ENCODE data around the gene MSI2. TPM values are rescaled to one million over a fixed set of nuclear protein-coding genes. Genes with fewer than 3 reads are reported as not detected.

MSI2 gene
- total and polyA plus RNA-seq, 2 donors (not counting 3 experiments of a cell fraction or from before 2014, with no cell fraction given) = 20.9 to 59.3 TPM

- Histone ChIP-seq H3K27ac (ENCODE audit: insufficient read depth, low read depth, low read length) (no peak overlapping the region), H3K79me2 (ENCODE audit: control insufficient read depth, insufficient read depth, low read length) (no peaks in the 10 kb centered on the region), H3K9me3 (replicated peaks; ENCODE audit: control insufficient read depth, insufficient read depth, low read length) (no peaks in the 10 kb centered on the region), H3K27me3 (ENCODE audit: control insufficient read depth in 2 of 2, insufficient read depth in 2 of 2, low read length in 2 of 2) (no peaks in the 10 kb centered on the region), H3K9me1 (replicated peaks; ENCODE audit: control insufficient read depth, extremely low read depth, insufficient read depth, low read length) (no peaks in the 10 kb centered on the region), H3K9ac (replicated peaks; ENCODE audit: extremely low read depth, insufficient read depth, low read length) (no peak overlapping the region), H3K4me2 (ENCODE audit: insufficient read depth, low read length) (no peak overlapping the region), H3K4me1 (ENCODE audit: control insufficient read depth, extremely low read depth, insufficient read depth, low read length) (peaks cover 6% of the 10 kb centered on the region), H3K36me3 (ENCODE audit: control insufficient read depth in 2 of 2, extremely low read depth in 1 of 2, insufficient read depth in 2 of 2, low read length in 2 of 2) (peaks cover 0 to 7% of the 10 kb centered on the region in 2 experiments), H4K20me1 (replicated peaks; ENCODE audit: control insufficient read depth, extremely low read depth, insufficient read depth, low read length) (no peaks in the 10 kb centered on the region), H2AFZ (ENCODE audit: low read depth, low read length) (no peak overlapping the region), H3K4me3 (replicated peaks in 1 of 3; ENCODE audit: insufficient read depth in 1 of 3, low read depth in 1 of 3, low read length in 3 of 3) (no peak overlapping the region)
- DNase-seq (ENCODE audit: low read depth, low spot score) (no peak), FAIRE-seq (no peak)
- TF ChIP-seq POLR2A (IDR thresholded peaks at IDR 0.05; ENCODE audit: low read depth, low read length) (no peak), FOS (IDR thresholded peaks at IDR 0.05; ENCODE audit: borderline replicate concordance, insufficient read depth, low read length) (no peak), MAX (IDR thresholded peaks at IDR 0.05; ENCODE audit: insufficient read depth, insufficient read length) (no peak), GATA2 (IDR thresholded peaks at IDR 0.05; ENCODE audit: insufficient read depth, insufficient read length, low read depth, low read length) (no peak), POLR2AphosphoS5 (IDR thresholded peaks at IDR 0.05; ENCODE audit: insufficient read depth, low read depth, low read length) (no peak), MYC (IDR thresholded peaks at IDR 0.05; ENCODE audit: low read depth, low read length) (no peak), CTCF (IDR thresholded peaks at IDR 0.05; ENCODE audit: extremely low read depth in 1 of 2, insufficient read depth in 1 of 2, low read depth in 1 of 2, low read length in 2 of 2) (no peak), JUN (IDR thresholded peaks at IDR 0.05; ENCODE audit: borderline replicate concordance, insufficient read depth, insufficient read length, low read depth) (no peak), EZH2 (IDR thresholded peaks at IDR 0.05; ENCODE audit: borderline replicate concordance, low read depth, low read length, severe bottlenecking) (no peak)
- ChIA-PET POLR2A (no interaction called here), CTCF (interaction anchor here (1.5 kb wide), 1 partner anchor 30 kb away, joined by 6 read pairs; no protein-coding TSS in a partner anchor)
- intact Hi-C loops (cut with micrococcal nuclease) = no loop called here
- dilution Hi-C loops (cut with MboI; ENCODE audit: extremely low pct_ligation_motif_present, low sequenced_read_pairs) = no loop called here
- no TSS peak for BruUV-seq (replicated peaks)
Measured at GRCh38 chr17:57273490-57273889, 17.2 kb downstream of the MSI2 start.

Measured in endothelial cell of umbilical vein (primary cell).